ENCODE results near the gene MRPS10. TPM values are rescaled to one million over a fixed set of nuclear protein-coding genes. Genes with fewer than 3 reads are reported as not detected.

Gene MRPS10
- total and polyA plus RNA-seq, 12 donors, result 22.6 to 82.1 (median 58.2) TPM

- 89% methylated on average over 5 of the region's 5 CpGs for WGBS, 2 donors
- Histone ChIP-seq H3K4me3 (no peak overlapping the region), H3K4me1 (peaks cover 8 to 43% (median 29%) of the 10 kb centered on the region in 9 donors), H3K27me3 (peaks cover 0 to 3% (median 0%) of the 10 kb centered on the region in 7 donors), H3K9me3 (no peaks in the 10 kb centered on the region), H3K36me3 (peaks cover 0 to 60% (median 9%) of the 10 kb centered on the region in 9 donors), H3K27ac (no peak overlapping the region)
- DNase-seq, result no peak
- intact Hi-C loops (cut with DNase I), result loop anchor here in 1 of 10 donors (10.0 kb wide), 1 partner anchor 280 kb away; no protein-coding TSS in a partner anchor
- no peak for ATAC-seq
- no peak for TF ChIP-seq CTCF (IDR thresholded peaks at IDR 0.05)
Measured at GRCh38 chr6:42255050-42255449, 37.4 kb upstream of the MRPS10 start.

DNA sequence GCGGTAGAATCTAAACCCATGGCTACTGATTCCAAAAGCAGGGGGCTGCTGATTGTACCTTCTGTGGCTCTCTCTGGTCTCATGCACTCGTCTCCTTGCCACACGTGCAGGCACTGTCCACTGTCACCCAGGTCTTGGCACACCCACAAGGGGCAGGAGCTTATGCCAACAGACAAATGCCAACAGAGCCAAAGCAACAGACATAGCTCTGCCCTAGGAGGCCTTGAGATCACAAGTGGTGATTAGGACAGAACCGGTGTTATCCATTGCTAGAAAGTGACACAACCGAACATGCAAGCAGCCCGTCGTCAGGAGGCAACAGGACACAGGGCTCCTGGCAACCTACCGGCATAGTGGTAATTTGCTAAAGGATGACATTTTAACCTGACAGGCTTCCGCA, 36.8 kb upstream of the MRPS10 start:
- Histone ChIP-seq H3K27ac (no peak overlapping the region), H3K9me3 (no peaks in the 10 kb centered on the region), H3K4me1 (peaks cover 8 to 48% (median 34%) of the 10 kb centered on the region in 9 donors), H3K27me3 (peaks cover 0 to 3% (median 0%) of the 10 kb centered on the region in 7 donors), H3K36me3 (peaks cover 0 to 65% (median 9%) of the 10 kb centered on the region in 9 donors), H3K4me3 (no peak overlapping the region)
- WGBS, 2 donors, result 78% methylated on average over 9 of the region's 9 CpGs
- intact Hi-C loops (cut with DNase I), result loop anchor here in 1 of 10 donors (10.0 kb wide), 1 partner anchor 280 kb away; no protein-coding TSS in a partner anchor
- ATAC-seq, result no peak
- DNase-seq, result no peak
- no peak for TF ChIP-seq CTCF (IDR thresholded peaks at IDR 0.05)

GRCh38 chr6:42251911-42252637, 34.4 kb upstream of the MRPS10 start:
- intact Hi-C loops (cut with DNase I), result loop anchor here in 1 of 10 donors (10.0 kb wide), 1 partner anchor 283 kb away; no protein-coding TSS in a partner anchor
- Histone ChIP-seq H3K4me1 (peaks cover 8 to 53% (median 34%) of the 10 kb centered on the region in 9 donors), H3K27ac (peak overlapping the region; percentile 25 to 88 (median 76)), H3K36me3 (peaks cover 0 to 59% (median 9%) of the 10 kb centered on the region in 9 donors), H3K9me3 (no peaks in the 10 kb centered on the region), H3K27me3 (peaks cover 0 to 3% (median 0%) of the 10 kb centered on the region in 7 donors), H3K4me3 (no peak overlapping the region)
- 12 to 13% methylated on average over 9 of the region's 9 CpGs for WGBS, 2 donors
- ATAC-seq, result peak; percentile 80 to 94 (median 88)
- TF ChIP-seq CTCF (IDR thresholded peaks at IDR 0.05), result no peak
- peak; percentile 83 to 84 for DNase-seq

DNA sequence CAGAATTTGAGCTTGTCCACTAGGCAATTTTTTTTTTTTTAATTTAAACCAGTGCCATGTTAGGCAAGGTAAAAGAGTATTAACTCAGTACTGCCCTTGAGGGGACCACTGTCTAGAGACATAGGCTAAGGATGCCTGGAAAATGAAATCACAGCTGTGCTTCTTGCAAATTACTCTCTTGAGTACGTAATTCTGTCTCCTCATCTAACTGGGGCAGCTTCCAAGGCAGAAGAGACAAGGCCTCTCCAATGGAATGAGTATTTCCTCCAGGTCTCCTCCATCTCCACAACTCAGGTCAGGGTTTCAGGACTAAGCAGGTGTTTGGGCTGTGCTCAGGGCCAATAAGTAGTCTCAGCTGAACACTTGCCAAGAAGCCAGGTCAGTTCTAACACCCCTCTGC, 33.8 kb upstream of the MRPS10 start:
- H3K36me3 ChIP-seq, result peaks cover 0 to 59% (median 9%) of the 10 kb centered on the region in 9 donors
- 37 to 52% methylated on average over 1 of the region's 1 CpG for whole genome bisulfite sequencing, 2 donors
- ATAC-seq, result peak; percentile 18 to 75 (median 60)

More for the DNA sequence above, 33.8 kb upstream of the MRPS10 start:
- Histone ChIP-seq H3K27ac (peak overlapping the region in 7 of 10 donors; percentile 25 to 88 (median 81)), H3K4me3 (no peak overlapping the region), H3K27me3 (peaks cover 0 to 3% (median 0%) of the 10 kb centered on the region in 7 donors), H3K4me1 (peaks cover 8 to 53% (median 34%) of the 10 kb centered on the region in 9 donors), H3K9me3 (no peaks in the 10 kb centered on the region)
- no peak for DNase-seq
- no peak for TF ChIP-seq CTCF (IDR thresholded peaks at IDR 0.05)
- intact Hi-C loops (cut with DNase I), result loop anchor here in 1 of 10 donors (10.0 kb wide), 1 partner anchor 283 kb away; no protein-coding TSS in a partner anchor

Data from heart right ventricle (tissue), 16 donors.